Measurements from ENCODE around the gene HLA-DPA1. TPM values are rescaled to one million over a fixed set of nuclear protein-coding genes. Genes with fewer than 3 reads are reported as not detected.

HLA-DPA1 gene
- total and polyA plus RNA-seq, 2 donors (not counting 1 experiment from before 2014, with no cell fraction given) = 1.5 to 9.1 TPM

- Histone ChIP-seq H3K4me1 (ENCODE audit: control insufficient read depth, extremely low read depth, insufficient read depth, low read length) (no peaks in the 10 kb centered on the region), H3K4me2 (ENCODE audit: extremely low read depth, insufficient read depth, low read length) (no peak overlapping the region), H3K36me3 (ENCODE audit: control insufficient read depth, insufficient read depth, low read length) (no peaks in the 10 kb centered on the region), H3K27me3 (ENCODE audit: control insufficient read depth, insufficient read depth, low read length) (peaks cover 6% of the 10 kb centered on the region), H3K79me2 (ENCODE audit: control insufficient read depth, insufficient read depth, low read length) (no peaks in the 10 kb centered on the region), H3K4me3 (replicated peaks in 1 of 4; ENCODE audit: control extremely low read depth in 1 of 4, insufficient read depth in 1 of 4, low read depth in 3 of 4, low read length in 4 of 4) (no peak overlapping the region), H3K9ac (ENCODE audit: insufficient read depth, low read length) (no peak overlapping the region), H3K27ac (ENCODE audit: insufficient read depth, low read length) (no peak overlapping the region), H2AFZ (ENCODE audit: low read length) (no peak overlapping the region), H4K20me1 (ENCODE audit: control insufficient read depth, extremely low read depth, insufficient read depth, low read length) (no peaks in the 10 kb centered on the region), H3K9me3 (ENCODE audit: control insufficient read depth, insufficient read depth, low read depth, low read length) (no peaks in the 10 kb centered on the region)
- TF ChIP-seq CTCF (conservative IDR thresholded peaks at IDR 0.05 in 1 of 2, IDR thresholded peaks at IDR 0.05 in 1 of 2; ENCODE audit: low read depth in 1 of 2, low read length in 2 of 2) = no peak
- TF ChIP-seq EZH2 (IDR thresholded peaks at IDR 0.05; ENCODE audit: low read length, missing control alignments) = no peak
- DNase-seq (ENCODE audit: low read depth in 2 of 2) = no peak
Observed at GRCh38 chr6:33088931-33089620, 15.6 kb upstream of the HLA-DPA1 start.

GRCh38 chr6:33088258-33088930 is 14.9 kb upstream of the HLA-DPA1 start:
- Histone ChIP-seq H3K9ac (ENCODE audit: insufficient read depth, low read length) (no peak overlapping the region), H3K79me2 (ENCODE audit: control insufficient read depth, insufficient read depth, low read length) (no peaks in the 10 kb centered on the region), H4K20me1 (ENCODE audit: control insufficient read depth, extremely low read depth, insufficient read depth, low read length) (no peaks in the 10 kb centered on the region), H3K27me3 (ENCODE audit: control insufficient read depth, insufficient read depth, low read length) (peaks cover 2% of the 10 kb centered on the region), H3K4me2 (ENCODE audit: extremely low read depth, insufficient read depth, low read length) (no peak overlapping the region), H3K36me3 (ENCODE audit: control insufficient read depth, insufficient read depth, low read length) (no peaks in the 10 kb centered on the region), H3K27ac (ENCODE audit: insufficient read depth, low read length) (no peak overlapping the region), H3K9me3 (ENCODE audit: control insufficient read depth, insufficient read depth, low read depth, low read length) (no peaks in the 10 kb centered on the region), H2AFZ (ENCODE audit: low read length) (no peak overlapping the region), H3K4me3 (replicated peaks in 1 of 4; ENCODE audit: control extremely low read depth in 1 of 4, insufficient read depth in 1 of 4, low read depth in 3 of 4, low read length in 4 of 4) (no peak overlapping the region), H3K4me1 (ENCODE audit: control insufficient read depth, extremely low read depth, insufficient read depth, low read length) (no peaks in the 10 kb centered on the region)
- peak in 1 of 2 donors; percentile 1 for DNase-seq (ENCODE audit: low read depth in 2 of 2)
- TF ChIP-seq EZH2 (IDR thresholded peaks at IDR 0.05; ENCODE audit: low read length, missing control alignments) = no peak
- TF ChIP-seq CTCF (conservative IDR thresholded peaks at IDR 0.05 in 1 of 2, IDR thresholded peaks at IDR 0.05 in 1 of 2; ENCODE audit: low read depth in 1 of 2, low read length in 2 of 2) = no peak

- Histone ChIP-seq H3K27ac (ENCODE audit: insufficient read depth, low read length) (no peak overlapping the region), H3K4me1 (ENCODE audit: control insufficient read depth, extremely low read depth, insufficient read depth, low read length) (no peaks in the 10 kb centered on the region), H3K27me3 (ENCODE audit: control insufficient read depth, insufficient read depth, low read length) (peaks cover 2% of the 10 kb centered on the region), H3K9me3 (ENCODE audit: control insufficient read depth, insufficient read depth, low read depth, low read length) (no peaks in the 10 kb centered on the region), H3K4me2 (ENCODE audit: extremely low read depth, insufficient read depth, low read length) (no peak overlapping the region), H3K79me2 (ENCODE audit: control insufficient read depth, insufficient read depth, low read length) (no peaks in the 10 kb centered on the region), H4K20me1 (ENCODE audit: control insufficient read depth, extremely low read depth, insufficient read depth, low read length) (no peaks in the 10 kb centered on the region), H2AFZ (ENCODE audit: low read length) (no peak overlapping the region), H3K9ac (ENCODE audit: insufficient read depth, low read length) (no peak overlapping the region), H3K4me3 (replicated peaks in 1 of 4; ENCODE audit: control extremely low read depth in 1 of 4, insufficient read depth in 1 of 4, low read depth in 3 of 4, low read length in 4 of 4) (no peak overlapping the region), H3K36me3 (ENCODE audit: control insufficient read depth, insufficient read depth, low read length) (no peaks in the 10 kb centered on the region)
- DNase-seq (ENCODE audit: low read depth in 2 of 2) = no peak
- TF ChIP-seq CTCF (conservative IDR thresholded peaks at IDR 0.05 in 1 of 2, IDR thresholded peaks at IDR 0.05 in 1 of 2; ENCODE audit: low read depth in 1 of 2, low read length in 2 of 2) (no peak), EZH2 (IDR thresholded peaks at IDR 0.05; ENCODE audit: low read length, missing control alignments) (no peak)
Observed at GRCh38 chr6:33085627-33086026, 12.2 kb upstream of the HLA-DPA1 start.
